Measurements from ENCODE around the gene OPCML. TPM values are rescaled to one million over a fixed set of nuclear protein-coding genes. Genes with fewer than 3 reads are reported as not detected.

OPCML gene
- total and polyA plus RNA-seq, 2 of the 13 experiments (the other 11 are each of a cell fraction or from before 2014, with no cell fraction given) = not detected

DNA sequence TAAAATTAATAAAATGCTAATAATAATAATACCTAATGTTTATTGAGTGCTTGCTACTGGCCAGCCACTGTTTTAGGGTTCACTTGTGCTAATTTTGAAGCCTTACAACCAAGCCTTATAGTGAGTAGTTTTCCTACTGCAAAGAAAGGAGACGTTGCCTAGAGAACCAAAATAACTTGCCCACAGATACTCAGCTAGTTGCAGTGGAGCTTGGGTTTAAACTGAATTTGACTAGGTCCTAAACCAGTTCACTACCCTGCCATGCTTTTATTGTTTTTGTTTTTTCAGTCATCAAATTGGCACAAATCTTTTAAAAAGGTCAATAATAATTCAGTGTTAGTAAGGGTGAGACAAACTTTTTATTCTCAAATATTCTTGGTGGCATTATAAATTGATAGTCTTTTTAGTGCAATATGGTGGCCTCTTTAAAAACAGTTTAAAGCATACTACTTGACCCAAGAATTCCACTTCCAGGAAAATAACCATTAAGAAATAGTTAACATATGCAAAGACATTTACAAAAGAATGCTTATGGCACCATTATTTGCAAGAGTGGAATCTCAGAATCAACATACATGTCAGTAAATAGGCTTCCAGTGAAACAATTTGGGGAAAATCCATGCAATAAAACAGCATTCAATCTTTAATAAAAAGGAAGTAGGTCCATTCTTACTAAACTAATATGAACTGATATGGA lies 90.2 kb downstream of the OPCML start:
- no peak for ATAC-seq
- intact Hi-C loops (cut with micrococcal nuclease; ENCODE audit: unreplicated experiment) = no loop called here
- ChIA-PET POLR2A (no interaction called here), CTCF (ENCODE audit: low intra/inter-chr PET ratio, low total read pairs) (no interaction called here)
- Histone ChIP-seq H3K27ac (ENCODE audit: extremely low read length, insufficient read depth, low read length) (no peak overlapping the region), H3K79me2 (ENCODE audit: insufficient read depth, low read length) (no peaks in the 10 kb centered on the region), H2AFZ (ENCODE audit: low read length) (no peak overlapping the region), H3K36me3 (replicated peaks in 1 of 2; ENCODE audit: control insufficient read depth in 1 of 2, insufficient read depth in 2 of 2, low read length in 2 of 2) (no peaks in the 10 kb centered on the region), H3K4me2 (ENCODE audit: low read depth, low read length) (no peak overlapping the region), H3K9me3 (ENCODE audit: low read length) (no peaks in the 10 kb centered on the region), H4K20me1 (ENCODE audit: insufficient read depth, low read length) (no peaks in the 10 kb centered on the region), H3K9ac (ENCODE audit: insufficient read depth, low read depth, low read length) (no peak overlapping the region), H3K4me3 (replicated peaks in 1 of 3; ENCODE audit: insufficient read depth in 1 of 3, low read depth in 2 of 3, low read length in 3 of 3) (no peak overlapping the region), H3K27me3 (ENCODE audit: control insufficient read depth in 1 of 2, insufficient read depth in 2 of 2, low read length in 2 of 2) (no peaks in the 10 kb centered on the region), H3K4me1 (ENCODE audit: insufficient read depth, low read length) (no peaks in the 10 kb centered on the region)
- FAIRE-seq = no peak
- no peak for DNase-seq (ENCODE audit: low spot score)
- BruUV-seq (replicated peaks) = no TSS peak
- TF ChIP-seq HMG20A (CRISPR knock-in tag; IDR thresholded peaks at IDR 0.05; ENCODE audit: borderline replicate concordance) (no peak), ZNF446 (CRISPR knock-in tag; IDR thresholded peaks at IDR 0.05) (no peak), PHF21A (CRISPR knock-in tag; IDR thresholded peaks at IDR 0.05) (no peak), ZNF225 (CRISPR knock-in tag; IDR thresholded peaks at IDR 0.05) (no peak), ZNF75D (CRISPR knock-in tag; IDR thresholded peaks at IDR 0.05; ENCODE audit: borderline replicate concordance) (no peak), ZFX (CRISPR knock-in tag; IDR thresholded peaks at IDR 0.05; ENCODE audit: low read depth) (no peak), MAFK (conservative IDR thresholded peaks at IDR 0.05 in 1 of 2, IDR thresholded peaks at IDR 0.05 in 1 of 2; ENCODE audit: low read length in 2 of 2) (no peak), SETDB1 (CRISPR knock-in tag; IDR thresholded peaks at IDR 0.05; ENCODE audit: borderline replicate concordance) (no peak), MEIS2 (CRISPR knock-in tag; IDR thresholded peaks at IDR 0.05) (no peak), ELF4 (CRISPR knock-in tag; IDR thresholded peaks at IDR 0.05; ENCODE audit: borderline replicate concordance) (no peak), ARHGAP35 (CRISPR knock-in tag; IDR thresholded peaks at IDR 0.05; ENCODE audit: borderline replicate concordance) (no peak), ZNF33A (CRISPR knock-in tag; IDR thresholded peaks at IDR 0.05; ENCODE audit: borderline replicate concordance) (no peak), ZNF564 (CRISPR knock-in tag; IDR thresholded peaks at IDR 0.05) (no peak), RFXANK (CRISPR knock-in tag; IDR thresholded peaks at IDR 0.05) (no peak)
- TF ChIP-seq, protein P1, sequence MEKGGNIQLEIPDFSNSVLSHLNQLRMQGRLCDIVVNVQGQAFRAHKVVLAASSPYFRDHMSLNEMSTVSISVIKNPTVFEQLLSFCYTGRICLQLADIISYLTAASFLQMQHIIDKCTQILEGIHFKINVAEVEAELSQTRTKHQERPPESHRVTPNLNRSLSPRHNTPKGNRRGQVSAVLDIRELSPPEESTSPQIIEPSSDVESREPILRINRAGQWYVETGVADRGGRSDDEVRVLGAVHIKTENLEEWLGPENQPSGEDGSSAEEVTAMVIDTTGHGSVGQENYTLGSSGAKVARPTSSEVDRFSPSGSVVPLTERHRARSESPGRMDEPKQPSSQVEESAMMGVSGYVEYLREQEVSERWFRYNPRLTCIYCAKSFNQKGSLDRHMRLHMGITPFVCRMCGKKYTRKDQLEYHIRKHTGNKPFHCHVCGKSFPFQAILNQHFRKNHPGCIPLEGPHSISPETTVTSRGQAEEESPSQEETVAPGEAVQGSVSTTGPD (CRISPR knock-in tag; IDR thresholded peaks at IDR 0.05) = no peak
- TF ChIP-seq, protein P2, sequence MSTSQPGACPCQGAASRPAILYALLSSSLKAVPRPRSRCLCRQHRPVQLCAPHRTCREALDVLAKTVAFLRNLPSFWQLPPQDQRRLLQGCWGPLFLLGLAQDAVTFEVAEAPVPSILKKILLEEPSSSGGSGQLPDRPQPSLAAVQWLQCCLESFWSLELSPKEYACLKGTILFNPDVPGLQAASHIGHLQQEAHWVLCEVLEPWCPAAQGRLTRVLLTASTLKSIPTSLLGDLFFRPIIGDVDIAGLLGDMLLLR (CRISPR knock-in tag; IDR thresholded peaks at IDR 0.05) = no peak
- TF ChIP-seq, protein P3, sequence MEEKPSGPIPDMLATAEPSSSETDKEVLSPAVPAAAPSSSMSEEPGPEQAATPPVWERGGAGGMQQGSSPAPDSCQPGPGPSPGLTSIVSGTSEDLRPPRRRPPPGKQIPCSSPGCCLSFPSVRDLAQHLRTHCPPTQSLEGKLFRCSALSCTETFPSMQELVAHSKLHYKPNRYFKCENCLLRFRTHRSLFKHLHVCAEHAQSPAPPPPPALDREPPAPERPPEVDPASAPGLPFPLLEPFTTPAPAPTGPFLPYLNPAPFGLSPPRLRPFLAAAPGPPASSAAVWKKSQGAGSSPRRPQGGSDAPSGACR (CRISPR knock-in tag; IDR thresholded peaks at IDR 0.05) = no peak
- TF ChIP-seq, protein P4, sequence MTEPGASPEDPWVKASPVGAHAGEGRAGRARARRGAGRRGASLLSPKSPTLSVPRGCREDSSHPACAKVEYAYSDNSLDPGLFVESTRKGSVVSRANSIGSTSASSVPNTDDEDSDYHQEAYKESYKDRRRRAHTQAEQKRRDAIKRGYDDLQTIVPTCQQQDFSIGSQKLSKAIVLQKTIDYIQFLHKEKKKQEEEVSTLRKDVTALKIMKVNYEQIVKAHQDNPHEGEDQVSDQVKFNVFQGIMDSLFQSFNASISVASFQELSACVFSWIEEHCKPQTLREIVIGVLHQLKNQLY (CRISPR knock-in tag; IDR thresholded peaks at IDR 0.05) = no peak
- WGBS (ENCODE audit: low lambda C conversion rate) = 0% methylated on average over 1 of the region's 1 CpG
- in situ Hi-C loops (cut with HindIII; ENCODE audit: extremely low pct_ligation_motif_present, low pct_unique_long_range_greater_than_20kb) = no loop called here

Data from HepG2 (cell line).